Uterus (tissue), 4 donors: ENCODE measurements around the gene L1CAM. TPM values are rescaled to one million over a fixed set of nuclear protein-coding genes. Genes with fewer than 3 reads are reported as not detected.

Experiments used
- DNase-seq, 2 donors: peaks; one replicate each; pipeline ENCODE4 v3.0.0-alpha.2; 2019 to 2020
- H3K27ac ChIP-seq, 2 donors: fragments of 200-600 bp; sonication (generic); 1 replicate in 1 of 2; 2 replicates in 1 of 2; pipeline ENCODE4 v1.5.1; 2016 to 2018
- H3K27me3 ChIP-seq, 2 donors: fragments of 200-600 bp; sonication (generic); one replicate each; pipeline ENCODE4 v1.5.1; 2018 to 2019; ENCODE audit warnings: control low read depth in 1 of 2
- H3K36me3 ChIP-seq, 2 donors: fragments of 200-600 bp; sonication (generic); one replicate each; pipeline ENCODE4 v1.5.1; 2019; ENCODE audit warnings: control low read depth in 1 of 2
- H3K4me1 ChIP-seq, 2 donors: fragments of 200-600 bp; sonication (generic); one replicate each; pipeline ENCODE4 v1.5.1; 2018 to 2019; ENCODE audit warnings: control low read depth in 1 of 2
- H3K4me3 ChIP-seq, 2 donors: fragments of 200-600 bp; sonication (generic); 1 replicate in 1 of 2; 2 replicates in 1 of 2; pipeline ENCODE4 v1.5.1; 2018 to 2019; ENCODE audit warnings: mild to moderate bottlenecking in 1 of 2
- H3K9me3 ChIP-seq, 2 donors: fragments of 200-600 bp; sonication (generic); one replicate each; pipeline ENCODE4 v1.5.1; 2019; ENCODE audit warnings: control low read depth in 1 of 2
- POLR2A ChIP-seq, 2 donors: fragments of 450-650 bp; IDR thresholded peaks; one replicate each; pipeline ENCODE4 v1.6.1; 2016; ENCODE audit warnings: antibody characterized with exemption in 2 of 2, mild to moderate bottlenecking in 1 of 2, moderate library complexity in 1 of 2
- intact Hi-C: fragments of 100-400 bp; cut with DNase I; formaldehyde crosslinking; loops from one replicate; pipeline ENCODE4 v1.15.1; 2023; ENCODE audit warnings: low total_unique reads
- total RNA-seq, 4 donors: library from RNA; depleted of rRNA in 3 of 4; stranded (reverse); fragments of >200 nt in 3 of 4; gene quantifications; one replicate each; pipeline versions ENCODE4 v1.1.0 to v1.2.4, GENCODE V29; 2014 to 2023
- TF ChIP-seq, protein P1 (sequence below), 4 experiments: fragments of 200-600 bp in 2 of 4; fragments of 450-650 bp in 2 of 4; sonication (generic) in 2 of 4; IDR thresholded peaks; one replicate each; pipeline ENCODE4 v1.5.1; 2016 to 2019; ENCODE audit warnings: antibody characterized with exemption in 4 of 4, mild to moderate bottlenecking in 2 of 4, moderate library complexity in 1 of 4
- donor health status: DM: yes; HTN: yes; CAD: no.

Gene L1CAM
- total RNA-seq, 4 donors from 2014 or later = 0.26 to 5.1 (median 2.8) TPM; not detected in 1

DNA sequence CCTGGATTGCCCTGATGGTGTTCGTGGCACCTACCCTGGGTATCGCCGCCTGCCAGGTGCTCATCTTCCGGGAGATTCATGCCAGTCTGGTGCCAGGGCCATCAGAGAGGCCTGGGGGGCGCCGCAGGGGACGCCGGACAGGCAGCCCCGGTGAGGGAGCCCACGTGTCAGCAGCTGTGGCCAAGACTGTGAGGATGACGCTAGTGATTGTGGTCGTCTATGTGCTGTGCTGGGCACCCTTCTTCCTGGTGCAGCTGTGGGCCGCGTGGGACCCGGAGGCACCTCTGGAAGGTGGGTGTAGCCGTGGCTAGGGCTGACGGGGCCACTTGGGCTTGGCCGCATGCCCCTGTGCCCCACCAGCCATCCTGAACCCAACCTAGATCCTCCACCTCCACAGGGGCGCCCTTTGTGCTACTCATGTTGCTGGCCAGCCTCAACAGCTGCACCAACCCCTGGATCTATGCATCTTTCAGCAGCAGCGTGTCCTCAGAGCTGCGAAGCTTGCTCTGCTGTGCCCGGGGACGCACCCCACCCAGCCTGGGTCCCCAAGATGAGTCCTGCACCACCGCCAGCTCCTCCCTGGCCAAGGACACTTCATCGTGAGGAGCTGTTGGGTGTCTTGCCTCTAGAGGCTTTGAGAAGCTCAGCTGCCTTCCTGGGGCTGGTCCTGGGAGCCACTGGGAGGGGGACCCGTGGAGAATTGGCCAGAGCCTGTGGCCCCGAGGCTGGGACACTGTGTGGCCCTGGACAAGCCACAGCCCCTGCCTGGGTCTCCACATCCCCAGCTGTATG is 20.3 kb upstream of the L1CAM start:
- H3K27me3 ChIP-seq = no peaks in the 10 kb centered on the region
- DNase-seq = no peak
- H3K4me3 ChIP-seq = no peak overlapping the region
- H3K27ac ChIP-seq = no peak overlapping the region
- intact Hi-C loops = no loop called here
- H3K9me3 ChIP-seq = no peaks in the 10 kb centered on the region
- H3K4me1 ChIP-seq = no peaks in the 10 kb centered on the region
- TF ChIP-seq, protein P1, sequence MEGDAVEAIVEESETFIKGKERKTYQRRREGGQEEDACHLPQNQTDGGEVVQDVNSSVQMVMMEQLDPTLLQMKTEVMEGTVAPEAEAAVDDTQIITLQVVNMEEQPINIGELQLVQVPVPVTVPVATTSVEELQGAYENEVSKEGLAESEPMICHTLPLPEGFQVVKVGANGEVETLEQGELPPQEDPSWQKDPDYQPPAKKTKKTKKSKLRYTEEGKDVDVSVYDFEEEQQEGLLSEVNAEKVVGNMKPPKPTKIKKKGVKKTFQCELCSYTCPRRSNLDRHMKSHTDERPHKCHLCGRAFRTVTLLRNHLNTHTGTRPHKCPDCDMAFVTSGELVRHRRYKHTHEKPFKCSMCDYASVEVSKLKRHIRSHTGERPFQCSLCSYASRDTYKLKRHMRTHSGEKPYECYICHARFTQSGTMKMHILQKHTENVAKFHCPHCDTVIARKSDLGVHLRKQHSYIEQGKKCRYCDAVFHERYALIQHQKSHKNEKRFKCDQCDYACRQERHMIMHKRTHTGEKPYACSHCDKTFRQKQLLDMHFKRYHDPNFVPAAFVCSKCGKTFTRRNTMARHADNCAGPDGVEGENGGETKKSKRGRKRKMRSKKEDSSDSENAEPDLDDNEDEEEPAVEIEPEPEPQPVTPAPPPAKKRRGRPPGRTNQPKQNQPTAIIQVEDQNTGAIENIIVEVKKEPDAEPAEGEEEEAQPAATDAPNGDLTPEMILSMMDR (IDR thresholded peaks at IDR 0.05) = no peak
- no peak for TF ChIP-seq POLR2A (IDR thresholded peaks at IDR 0.05)
- H3K36me3 ChIP-seq = no peaks in the 10 kb centered on the region

DNA sequence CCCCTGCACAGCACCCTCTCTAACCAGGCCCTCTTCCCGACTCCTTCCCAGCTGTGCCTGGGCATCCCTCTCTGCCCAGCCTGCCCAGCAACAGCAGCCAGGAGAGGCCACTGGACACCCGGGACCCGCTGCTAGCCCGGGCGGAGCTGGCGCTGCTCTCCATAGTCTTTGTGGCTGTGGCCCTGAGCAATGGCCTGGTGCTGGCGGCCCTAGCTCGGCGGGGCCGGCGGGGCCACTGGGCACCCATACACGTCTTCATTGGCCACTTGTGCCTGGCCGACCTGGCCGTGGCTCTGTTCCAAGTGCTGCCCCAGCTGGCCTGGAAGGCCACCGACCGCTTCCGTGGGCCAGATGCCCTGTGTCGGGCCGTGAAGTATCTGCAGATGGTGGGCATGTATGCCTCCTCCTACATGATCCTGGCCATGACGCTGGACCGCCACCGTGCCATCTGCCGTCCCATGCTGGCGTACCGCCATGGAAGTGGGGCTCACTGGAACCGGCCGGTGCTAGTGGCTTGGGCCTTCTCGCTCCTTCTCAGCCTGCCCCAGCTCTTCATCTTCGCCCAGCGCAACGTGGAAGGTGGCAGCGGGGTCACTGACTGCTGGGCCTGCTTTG is 19.6 kb upstream of the L1CAM start:
- no peak for TF ChIP-seq POLR2A (IDR thresholded peaks at IDR 0.05)
- TF ChIP-seq, protein P1 (IDR thresholded peaks at IDR 0.05) = no peak
- Histone ChIP-seq H3K4me1 (no peaks in the 10 kb centered on the region), H3K27ac (no peak overlapping the region), H3K27me3 (no peaks in the 10 kb centered on the region), H3K4me3 (no peak overlapping the region), H3K36me3 (no peaks in the 10 kb centered on the region), H3K9me3 (no peaks in the 10 kb centered on the region)
- intact Hi-C loops = no loop called here
- DNase-seq = no peak

DNA sequence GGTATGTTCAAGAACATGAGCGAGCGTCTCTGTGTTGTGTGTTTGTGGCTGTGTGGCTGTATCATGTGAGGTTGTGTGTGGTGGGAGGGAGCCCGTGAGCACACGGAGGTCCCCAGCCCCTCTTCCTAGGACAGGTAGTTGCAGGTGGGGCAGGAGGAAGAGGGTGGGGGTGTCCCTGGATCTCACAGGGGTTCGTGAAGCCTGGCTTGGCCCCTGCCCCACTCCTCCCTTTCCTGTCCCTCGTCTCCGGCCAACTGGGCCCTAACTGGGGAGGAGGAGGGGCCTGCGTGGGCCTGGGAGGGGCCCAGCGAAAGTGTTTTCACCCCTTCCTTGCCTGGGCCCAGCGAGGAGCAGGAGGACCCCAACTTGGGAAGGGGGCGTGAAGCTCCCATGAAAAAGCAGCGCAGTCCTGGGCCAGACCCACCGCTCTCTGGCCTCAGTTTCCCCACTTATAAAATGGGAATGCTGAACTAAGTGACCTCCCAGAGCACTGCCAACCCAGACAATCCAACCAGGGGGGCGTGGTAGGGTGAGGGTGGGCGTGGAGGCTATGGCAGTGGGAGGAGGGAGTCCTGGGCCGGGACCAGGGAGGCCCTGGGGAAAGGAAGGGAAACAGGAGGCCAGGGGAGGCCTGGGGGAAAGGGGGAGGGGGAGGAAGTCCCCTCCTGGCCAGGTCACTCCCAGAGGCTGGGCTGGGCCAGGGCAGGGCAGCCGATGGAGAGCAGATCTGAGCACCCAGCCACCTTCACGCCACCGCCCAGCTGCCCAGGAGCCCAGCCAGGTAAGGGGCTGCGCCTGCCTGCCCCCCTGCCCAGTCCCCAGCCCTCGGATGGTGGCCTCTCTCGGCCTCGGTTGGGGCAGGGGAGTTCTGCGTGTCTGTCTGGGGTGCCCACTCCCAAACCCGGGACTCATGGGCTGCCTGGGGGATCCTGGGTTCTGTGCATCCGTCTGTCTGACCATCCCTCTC is 18.3 kb upstream of the L1CAM start, which contains the start of gene AVPR2:
Gene AVPR2 (plus strand): TSS at position 683 of the 967 bp plus-strand sequence. CDS start 473 bp downstream, outside the sequence.
- Histone ChIP-seq H3K4me1 (no peaks in the 10 kb centered on the region), H3K9me3 (no peaks in the 10 kb centered on the region), H3K36me3 (no peaks in the 10 kb centered on the region), H3K27ac (no peak within 1 kb of the TSS), H3K4me3 (no peak within 1 kb of the TSS), H3K27me3 (no peaks in the 10 kb centered on the region)
- TF ChIP-seq, protein P1 (IDR thresholded peaks at IDR 0.05) = no peak
- no peak for TF ChIP-seq POLR2A (IDR thresholded peaks at IDR 0.05)
- intact Hi-C loops = no loop called here
- DNase-seq = no peak

DNA sequence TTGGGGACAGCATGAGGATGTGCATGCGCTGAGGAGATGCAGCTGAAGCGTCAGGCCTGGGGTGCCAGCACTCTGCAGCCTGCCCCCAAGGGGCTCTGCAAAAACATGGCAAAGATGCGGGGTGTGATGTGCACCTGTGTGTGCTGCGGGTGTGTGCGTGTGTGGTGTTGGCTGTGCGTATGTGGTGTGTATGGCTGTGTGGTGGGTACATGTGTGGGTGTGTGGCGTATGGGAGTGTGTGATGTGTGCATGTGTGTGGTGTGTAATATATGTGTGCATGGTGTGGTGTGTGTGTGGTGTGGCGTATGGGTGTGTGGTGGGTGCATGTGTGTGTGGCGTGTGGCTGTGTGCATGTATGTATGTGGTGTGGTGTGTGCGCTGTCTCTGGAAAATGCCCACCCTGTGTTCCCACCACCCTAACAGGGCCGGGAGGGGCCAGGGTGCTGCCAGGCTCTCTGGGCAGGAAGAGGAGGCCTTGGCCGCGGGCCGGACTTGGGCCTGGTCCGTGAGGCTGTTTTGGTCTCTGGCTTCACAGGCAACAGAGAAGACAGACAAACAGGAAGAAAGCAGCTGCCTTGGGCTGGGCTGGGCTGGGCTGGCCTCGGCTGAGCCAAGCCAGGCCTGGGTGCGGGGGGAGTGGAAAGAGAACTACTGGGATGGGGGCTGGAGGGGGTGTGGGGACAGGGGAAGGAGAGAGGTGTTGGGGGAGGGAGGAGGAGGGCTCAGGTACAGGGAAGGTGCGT is 17.4 kb upstream of the L1CAM start:
- H3K4me3 ChIP-seq = no peak overlapping the region
- TF ChIP-seq POLR2A (IDR thresholded peaks at IDR 0.05) = no peak
- TF ChIP-seq, protein P1 (IDR thresholded peaks at IDR 0.05) = no peak
- no peak overlapping the region for H3K27ac ChIP-seq
- no peak for DNase-seq
- H3K4me1 ChIP-seq = no peaks in the 10 kb centered on the region
- no peaks in the 10 kb centered on the region for H3K36me3 ChIP-seq
- H3K27me3 ChIP-seq = no peaks in the 10 kb centered on the region
- H3K9me3 ChIP-seq = no peaks in the 10 kb centered on the region
- intact Hi-C loops = no loop called here
